Pancreas (tissue), 10 donors: ENCODE data around the gene OVOL3. TPM values are rescaled to one million over a fixed set of nuclear protein-coding genes. Genes with fewer than 3 reads are reported as not detected.

ENCODE experiments used
- ATAC-seq, 4 donors: fragments of 200-7000 bp; cut with Tn5 transposase; one replicate each; pipeline versions ENCODE4 v1.8.0 to v1.9.1; 2020; ENCODE audit warnings: mild to moderate bottlenecking in 4 of 4, moderate library complexity in 4 of 4
- DNase-seq, 6 donors: peaks; one replicate each; pipeline ENCODE4 v3.0.0-alpha.2; 2020
- FAIRE-seq: peaks from 2 replicates; lab custom pipeline; 2012; peaks lifted over from hg19 to GRCh38; lab: Jason Lieb, UNC
- H3K27ac ChIP-seq, 4 donors: fragments of 200-600 bp; sonication (generic); 1 replicate in 3 of 4; 2 replicates in 1 of 4; pipeline versions ENCODE4 v1.5.0 to v1.8.0; 2020
- H3K27me3 ChIP-seq, 4 donors: fragments of 200-600 bp; one replicate each; pipeline ENCODE4 v1.8.0; 2021
- H3K36me3 ChIP-seq, 3 donors: fragments of 200-600 bp; sonication (generic) in 1 of 3; one replicate each; pipeline versions ENCODE4 v1.5.0 to v1.8.0; 2020 to 2021
- H3K4me1 ChIP-seq, 3 donors: fragments of 200-600 bp; one replicate each; pipeline ENCODE4 v1.8.0; 2021
- H3K4me3 ChIP-seq, 4 donors: fragments of 200-600 bp; sonication (generic) in 2 of 4; one replicate each; pipeline versions ENCODE4 v1.5.0 to v1.8.0; 2020 to 2021
- H3K9me3 ChIP-seq, 4 donors: fragments of 200-600 bp; one replicate each; pipeline ENCODE4 v1.8.0; 2021
- WGBS, 2 donors: extraction: QIAGEN DNeasy Blood & Tissue Kit; methylation state at CpG; one replicate each; pipeline ENCODE4 v1.1.7; 2013; 5-methylcytosine and 5-hydroxymethylcytosine counted together
- intact Hi-C, 3 donors: fragments of 100-400 bp; cut with DNase I; formaldehyde crosslinking; loops; one replicate each; pipeline versions ENCODE4 v1.11.1 to v1.14.2; 2022
- polyA plus RNA-seq, 2 donors: library from polyadenylated mRNA; stranded (reverse); fragments of 200-250 nt; gene quantifications; one replicate each; pipeline ENCODE4 v1.2.3, GENCODE V29; 2013
- total RNA-seq, 6 donors: library from RNA; stranded (reverse); fragmentation: NEBNext Ultra II Directional in 4 of 6; extraction: Animal tissue kit (Norgen Biotek cat#: 25700) in 4 of 6; gene quantifications; one replicate each; pipeline versions ENCODE4 v1.2.1 to v1.2.4, GENCODE V29; 2021 to 2023
- TF ChIP-seq, protein P1 (sequence below), 4 donors: fragments of 200-600 bp; sonication (generic) in 3 of 4; IDR thresholded peaks; one replicate each; pipeline versions ENCODE4 v1.5.0 to v1.8.0; 2021; ENCODE audit warnings: antibody characterized with exemption in 4 of 4
- donor health status: healthy with polysubstance abuse.
- donor health status: DM: no; HTN: no; CAD: no; lungs with moderate emphysema.
- donor health status: DM: no; HTN: no; CAD: no.
- donor health status: control.
- donor health status: control.
- donor health status: Bipolar disorder and iron deficiency.
- donor health status: DM: yes; HTN: yes; CAD: no.
- donor health status: DM: no; HTN: no; CAD: no.
- donor health status: DM: no; HTN: no; CAD: no.
- donor health status: DM: yes; HTN: yes; CAD: no.

The OVOL3 gene
- total and polyA plus RNA-seq, 8 donors = not detected

DNA sequence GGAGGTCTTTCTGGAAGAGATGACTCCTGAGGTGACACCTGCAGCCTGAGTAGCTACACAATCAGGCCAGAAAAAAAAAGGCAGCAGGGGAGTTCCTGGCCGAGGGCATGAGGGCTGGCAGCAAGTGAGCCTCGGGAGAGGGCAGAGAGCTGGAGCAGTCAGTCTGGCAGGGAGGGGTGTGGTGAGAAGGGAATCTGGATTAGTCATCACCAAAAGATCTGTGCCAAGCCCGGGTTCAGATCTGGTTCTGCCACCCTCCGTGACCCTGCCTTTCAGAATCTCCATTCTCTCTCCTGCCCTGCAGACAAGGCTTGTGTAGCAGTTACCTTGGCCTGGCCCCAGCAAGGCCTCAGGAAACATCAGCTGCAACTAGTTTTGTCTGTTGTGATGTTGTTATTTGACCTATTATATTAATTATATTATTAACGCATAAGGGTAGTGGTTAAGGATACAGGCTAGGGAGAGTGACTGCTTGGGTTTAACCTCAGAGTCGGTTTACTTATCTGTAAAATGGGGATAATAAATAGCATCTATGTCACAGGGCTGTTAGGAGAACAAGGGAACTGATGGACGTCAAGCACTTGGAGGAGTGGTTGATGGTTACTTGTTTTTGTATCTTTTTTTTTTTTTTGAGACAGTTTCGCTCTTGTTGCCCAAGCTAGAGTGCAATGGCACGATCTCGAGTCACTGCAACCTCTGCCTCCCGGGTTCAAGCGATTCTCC, 26.2 kb downstream of the OVOL3 start:
- no peaks in the 10 kb centered on the region for H3K27me3 ChIP-seq
- intact Hi-C loops = no loop called here
- peaks cover 0 to 18% (median 0%) of the 10 kb centered on the region in 3 donors for H3K4me1 ChIP-seq
- H3K27ac ChIP-seq = peak overlapping the region; percentile 36 to 77 (median 51)
- no peak overlapping the region for H3K4me3 ChIP-seq
- FAIRE-seq (no peak), ATAC-seq (peak; percentile 24 to 58 (median 42)), DNase-seq (peak in 5 of 6 donors; percentile 63 to 87 (median 78))
- 51 to 52% methylated on average over 12 of the region's 12 CpGs for WGBS, 2 donors
- TF ChIP-seq, protein P1, sequence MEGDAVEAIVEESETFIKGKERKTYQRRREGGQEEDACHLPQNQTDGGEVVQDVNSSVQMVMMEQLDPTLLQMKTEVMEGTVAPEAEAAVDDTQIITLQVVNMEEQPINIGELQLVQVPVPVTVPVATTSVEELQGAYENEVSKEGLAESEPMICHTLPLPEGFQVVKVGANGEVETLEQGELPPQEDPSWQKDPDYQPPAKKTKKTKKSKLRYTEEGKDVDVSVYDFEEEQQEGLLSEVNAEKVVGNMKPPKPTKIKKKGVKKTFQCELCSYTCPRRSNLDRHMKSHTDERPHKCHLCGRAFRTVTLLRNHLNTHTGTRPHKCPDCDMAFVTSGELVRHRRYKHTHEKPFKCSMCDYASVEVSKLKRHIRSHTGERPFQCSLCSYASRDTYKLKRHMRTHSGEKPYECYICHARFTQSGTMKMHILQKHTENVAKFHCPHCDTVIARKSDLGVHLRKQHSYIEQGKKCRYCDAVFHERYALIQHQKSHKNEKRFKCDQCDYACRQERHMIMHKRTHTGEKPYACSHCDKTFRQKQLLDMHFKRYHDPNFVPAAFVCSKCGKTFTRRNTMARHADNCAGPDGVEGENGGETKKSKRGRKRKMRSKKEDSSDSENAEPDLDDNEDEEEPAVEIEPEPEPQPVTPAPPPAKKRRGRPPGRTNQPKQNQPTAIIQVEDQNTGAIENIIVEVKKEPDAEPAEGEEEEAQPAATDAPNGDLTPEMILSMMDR (IDR thresholded peaks at IDR 0.05) = no peak
- no peaks in the 10 kb centered on the region for H3K36me3 ChIP-seq
- H3K9me3 ChIP-seq = no peaks in the 10 kb centered on the region

DNA sequence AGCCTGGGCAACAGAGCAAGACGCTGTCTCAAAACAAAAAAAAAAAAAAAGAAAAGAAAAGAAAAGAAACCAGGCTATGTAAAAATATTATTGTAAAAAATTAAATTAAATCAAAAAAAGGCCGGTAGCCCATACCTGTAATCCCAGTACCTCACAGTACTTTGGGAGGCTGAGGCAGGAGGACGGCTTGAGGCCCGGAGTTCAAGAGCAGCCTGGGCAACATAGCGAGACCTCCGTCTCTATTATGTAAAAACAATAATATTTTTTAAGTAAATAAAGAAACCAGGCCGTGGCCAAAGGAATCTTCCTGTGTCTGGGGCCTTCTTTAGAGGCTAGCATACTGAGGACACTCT, 28.2 kb downstream of the OVOL3 start:
- DNase-seq (no peak), ATAC-seq (no peak), FAIRE-seq (no peak)
- intact Hi-C loops = no loop called here
- Histone ChIP-seq H3K27ac (peak overlapping the region; percentile 86 to 97 (median 96)), H3K4me1 (peaks cover 0 to 18% (median 0%) of the 10 kb centered on the region in 3 donors), H3K27me3 (no peaks in the 10 kb centered on the region), H3K9me3 (no peaks in the 10 kb centered on the region), H3K36me3 (peaks cover 0 to 11% (median 0%) of the 10 kb centered on the region in 3 donors), H3K4me3 (peak overlapping the region; percentile 68 to 95 (median 80))
- TF ChIP-seq, protein P1 (IDR thresholded peaks at IDR 0.05) = no peak
- 58 to 60% methylated on average over 7 of the region's 7 CpGs for WGBS, 2 donors

DNA sequence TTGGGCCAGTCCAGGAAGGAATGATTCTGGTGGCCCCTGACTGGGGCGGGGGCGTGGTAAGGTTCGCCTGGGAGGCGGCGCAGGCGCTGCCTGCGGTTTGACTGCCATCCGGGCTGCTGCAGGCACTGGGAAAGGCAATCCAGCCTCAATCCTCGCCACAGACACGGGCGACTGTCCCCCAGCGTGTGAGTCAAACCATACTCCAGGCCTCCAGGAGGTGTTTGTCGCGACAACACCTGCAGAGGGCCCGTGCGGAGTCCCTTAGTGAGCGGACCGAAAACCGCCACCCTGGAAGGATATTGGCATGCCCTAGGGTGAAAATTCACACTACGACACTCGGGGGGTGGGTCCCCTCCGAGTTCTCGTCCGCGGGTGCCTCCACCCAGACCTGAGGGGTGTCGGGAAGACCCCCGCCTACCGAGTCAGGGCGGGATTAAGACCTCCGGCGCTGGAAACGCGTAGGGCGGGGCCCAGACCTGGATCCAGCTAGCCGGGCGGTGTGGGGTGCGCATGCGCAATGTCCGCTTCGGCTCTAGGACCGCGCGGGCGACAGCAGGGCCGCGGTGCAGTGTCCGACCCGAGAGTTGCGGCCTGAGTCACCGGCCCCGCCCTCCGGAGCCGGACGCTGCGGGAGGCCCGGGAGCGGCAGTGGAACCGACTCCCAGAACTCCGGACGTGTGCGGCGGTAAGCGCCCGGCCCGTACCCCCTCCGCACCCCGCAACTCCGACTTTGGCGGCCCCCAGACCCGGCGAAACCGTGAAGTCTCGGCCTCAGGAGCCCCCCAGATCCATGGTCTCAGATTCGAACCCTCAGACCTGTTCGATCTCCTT, 28.7 kb downstream of the OVOL3 start, which contains the start of gene CAPNS1:
CAPNS1 (plus strand) TSS at position 594 of the 831 bp plus-strand sequence. CDS start 946 bp downstream, outside the sequence.
- DNase-seq (peak; percentile 96 to 99 (median 97)), ATAC-seq (peak; percentile 88 to 95 (median 92)), FAIRE-seq (no peak)
- Histone ChIP-seq H3K9me3 (no peaks in the 10 kb centered on the region), H3K4me3 (peak within 1 kb of the TSS; percentile 68 to 95 (median 80)), H3K27me3 (no peaks in the 10 kb centered on the region), H3K27ac (peak within 1 kb of the TSS; percentile 86 to 97 (median 96)), H3K36me3 (peaks cover 0 to 17% (median 0%) of the 10 kb centered on the region in 3 donors), H3K4me1 (peaks cover 0 to 18% (median 0%) of the 10 kb centered on the region in 3 donors)
- TF ChIP-seq, protein P1 (IDR thresholded peaks at IDR 0.05) = no peak
- 0% methylated on average over 64 to 75 of the region's 75 CpGs for WGBS, 2 donors
- intact Hi-C loops = no loop called here

DNA sequence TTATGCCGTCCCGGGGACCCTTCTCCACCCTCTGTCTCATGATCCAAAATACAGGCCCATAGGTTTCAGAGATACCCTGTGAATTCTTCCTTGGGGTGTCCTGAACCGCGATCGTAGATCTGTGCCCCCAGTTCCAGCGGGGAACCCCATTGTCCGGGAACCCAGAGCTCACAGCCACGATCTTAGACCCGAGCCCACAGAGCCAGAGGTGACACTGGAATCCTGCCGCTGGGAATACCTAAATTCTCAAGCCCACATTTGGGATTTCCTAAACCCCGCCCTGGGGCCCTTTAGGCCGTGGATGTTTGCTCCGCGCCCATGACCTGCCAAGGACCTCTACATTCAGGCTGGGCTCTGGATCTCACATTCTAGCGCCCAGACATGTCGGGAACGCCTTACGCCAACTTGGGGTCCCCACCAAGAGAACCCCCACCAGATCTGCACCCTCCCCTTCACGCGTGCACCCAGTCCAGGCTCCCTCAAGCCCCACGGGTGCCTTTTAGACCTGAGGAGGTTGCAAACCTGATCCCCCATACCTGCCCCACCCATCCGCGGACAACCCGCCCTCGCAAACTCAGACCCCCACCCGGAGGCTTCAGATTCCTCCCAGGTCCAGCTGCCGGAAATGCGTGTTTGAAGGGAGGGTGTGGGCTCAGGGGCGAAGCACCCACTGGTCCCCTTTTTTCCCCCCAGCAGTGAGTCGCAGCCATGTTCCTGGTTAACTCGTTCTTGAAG, 29.5 kb downstream of the OVOL3 start:
- Histone ChIP-seq H3K36me3 (peaks cover 0 to 22% (median 5%) of the 10 kb centered on the region in 3 donors), H3K27ac (peak overlapping the region; percentile 86 to 97 (median 96)), H3K4me1 (peaks cover 0 to 18% (median 0%) of the 10 kb centered on the region in 3 donors), H3K4me3 (peak overlapping the region; percentile 68 to 95 (median 80)), H3K9me3 (no peaks in the 10 kb centered on the region), H3K27me3 (no peaks in the 10 kb centered on the region)
- intact Hi-C loops = no loop called here
- DNase-seq (peak in 5 of 6 donors; percentile 45 to 81 (median 56)), ATAC-seq (peak; percentile 20 to 37 (median 22)), FAIRE-seq (no peak)
- TF ChIP-seq, protein P1 (IDR thresholded peaks at IDR 0.05) = no peak
- 0 to 1% methylated on average over 31 of the region's 31 CpGs for WGBS, 2 donors
